Measurements from ENCODE around the gene MBNL1.
"Not testable (repeated sequence)": the region's sequence is repeated elsewhere in the genome, so short reads cannot be mapped to it uniquely, and the experiment has no call there.

Gene MBNL1

DNA sequence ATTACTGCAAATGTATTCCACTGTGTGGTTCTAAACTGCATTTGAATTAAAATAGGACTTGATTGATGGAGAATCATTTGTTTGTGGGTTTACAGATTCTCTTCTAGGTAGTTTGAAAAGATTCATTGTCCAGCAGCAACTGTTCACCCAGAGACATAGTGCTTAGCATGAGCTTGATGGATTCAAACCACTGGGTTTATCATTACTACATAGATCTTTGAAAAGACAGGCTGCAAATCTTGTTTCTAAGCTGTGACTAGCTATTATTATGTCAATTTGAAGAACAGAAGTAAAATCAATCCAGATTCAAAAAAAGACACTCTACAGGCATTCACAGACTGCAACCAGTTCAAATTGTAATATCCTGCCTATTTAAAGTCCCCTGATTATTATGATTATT is 49.8 kb downstream of the MBNL1 start:
- DNase-seq (ENCODE audit: low spot score): no peak
- FAIRE-seq: no peak

DNA sequence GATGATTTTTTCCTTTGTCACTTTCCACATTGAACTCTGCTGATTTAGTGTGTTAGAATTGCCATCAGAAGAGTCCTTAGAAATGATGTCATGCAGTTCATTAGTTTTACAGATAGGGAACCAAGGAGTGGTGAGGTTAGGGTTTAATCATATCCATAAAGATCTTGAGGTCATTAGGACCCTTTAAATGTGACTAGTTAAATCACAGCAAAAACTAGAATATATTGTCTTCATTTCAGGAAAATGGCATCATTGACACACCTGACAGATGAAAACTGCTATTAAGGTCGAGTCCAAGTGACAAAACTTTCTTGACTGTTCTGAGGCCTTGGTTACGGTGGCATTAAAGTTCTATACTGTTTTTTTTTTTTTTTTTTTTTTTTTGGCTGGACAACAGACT is 50.5 kb downstream of the MBNL1 start:
- FAIRE-seq (no peak), DNase-seq (ENCODE audit: low spot score) (no peak)

GRCh38 chr3:152319831-152320617 is 51.3 kb downstream of the MBNL1 start:
- no peak for FAIRE-seq
- DNase-seq (ENCODE audit: low spot score): no peak

DNA sequence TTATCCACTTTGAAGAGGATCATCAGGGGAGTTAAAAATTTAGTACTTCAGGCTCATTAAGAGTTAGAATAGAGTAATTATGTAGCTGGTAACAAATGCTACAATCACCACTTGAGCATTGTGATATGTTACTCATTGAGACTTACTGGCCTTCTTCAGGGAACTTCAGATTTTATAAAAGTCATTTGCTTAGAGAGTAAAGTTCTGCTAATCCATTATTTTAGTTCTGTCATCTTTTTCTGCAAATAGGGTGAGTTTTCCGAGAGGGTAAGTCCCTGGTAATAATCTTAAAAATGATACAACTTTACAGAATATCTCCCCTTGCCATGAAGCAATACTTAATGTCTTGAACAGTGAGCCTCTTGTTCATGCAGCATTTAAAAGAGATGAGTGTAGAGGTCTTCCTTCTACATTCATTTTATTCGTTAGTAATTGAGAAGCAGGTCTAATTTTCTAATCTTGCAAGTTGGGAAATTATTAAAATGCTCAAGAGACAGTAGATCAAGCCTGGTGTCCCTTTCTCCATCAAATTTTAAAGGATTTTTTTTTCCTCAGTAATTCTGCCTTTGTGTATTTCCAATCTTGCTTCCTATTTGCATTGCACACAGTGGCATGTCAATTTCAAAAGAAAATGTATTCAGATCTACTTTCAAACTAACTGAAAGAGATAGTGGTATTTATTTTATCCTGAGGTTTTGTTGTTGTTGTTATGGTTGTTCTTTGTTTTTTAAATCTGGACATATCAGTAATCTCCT is 52.6 kb downstream of the MBNL1 start:
- FAIRE-seq (no peak), DNase-seq (ENCODE audit: low spot score) (no peak)

- FAIRE-seq: no peak
- DNase-seq (ENCODE audit: low spot score): no peak
These were observed 53.2 kb downstream of the MBNL1 start for GRCh38 chr3:152321955-152322377.

DNA sequence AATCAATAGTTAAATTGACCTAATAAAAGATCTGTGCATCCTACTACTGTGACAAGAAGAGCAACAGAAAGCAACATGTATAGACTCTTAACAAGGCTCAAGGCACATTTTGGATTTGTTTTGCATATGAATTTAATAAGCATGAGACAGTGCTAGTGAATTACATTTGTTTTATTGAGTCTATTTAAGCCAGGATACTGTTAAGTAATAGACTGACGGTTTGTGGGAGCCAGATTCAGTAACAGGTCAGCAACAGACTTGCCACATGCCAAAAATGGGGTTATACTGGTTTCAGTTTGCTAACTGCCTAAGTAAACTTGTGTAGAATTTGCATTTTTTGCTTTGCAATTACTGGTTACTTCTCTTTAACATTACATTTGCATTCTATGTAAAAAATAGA is 54.0 kb downstream of the MBNL1 start:
- DNase-seq (ENCODE audit: low spot score) (no peak), FAIRE-seq (no peak)

GRCh38 chr3:152323834-152324233 is 55.1 kb downstream of the MBNL1 start:
- DNase-seq (ENCODE audit: low spot score) (no peak), FAIRE-seq (no peak)

- FAIRE-seq (no peak), DNase-seq (ENCODE audit: low spot score) (no peak)
These were observed 56.4 kb downstream of the MBNL1 start for GRCh38 chr3:152325136-152325535.

- FAIRE-seq (no peak), DNase-seq (ENCODE audit: low spot score) (no peak)
These were observed 58.5 kb downstream of the MBNL1 start for GRCh38 chr3:152327203-152327602.

DNA sequence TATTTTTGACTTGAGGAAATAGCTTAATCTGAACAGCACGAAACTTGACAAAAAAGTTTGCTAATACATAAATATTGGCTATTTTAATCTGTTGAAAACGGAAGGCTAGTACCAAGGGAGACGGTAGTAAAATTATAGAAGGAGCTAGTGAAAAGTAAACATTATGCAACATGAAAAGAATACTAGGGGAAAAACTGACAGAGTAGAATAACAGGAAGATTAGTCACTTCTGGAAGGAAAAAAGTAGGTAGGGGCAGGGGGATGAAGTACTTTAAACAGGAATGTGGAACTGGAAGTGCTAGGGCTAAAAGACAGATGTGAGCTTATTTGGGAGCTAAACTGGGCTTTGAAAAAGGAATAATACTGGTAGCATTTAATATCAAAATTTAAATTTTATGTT is 60.1 kb downstream of the MBNL1 start:
- no peak for FAIRE-seq
- DNase-seq (ENCODE audit: low spot score): peak; percentile 40

DNA sequence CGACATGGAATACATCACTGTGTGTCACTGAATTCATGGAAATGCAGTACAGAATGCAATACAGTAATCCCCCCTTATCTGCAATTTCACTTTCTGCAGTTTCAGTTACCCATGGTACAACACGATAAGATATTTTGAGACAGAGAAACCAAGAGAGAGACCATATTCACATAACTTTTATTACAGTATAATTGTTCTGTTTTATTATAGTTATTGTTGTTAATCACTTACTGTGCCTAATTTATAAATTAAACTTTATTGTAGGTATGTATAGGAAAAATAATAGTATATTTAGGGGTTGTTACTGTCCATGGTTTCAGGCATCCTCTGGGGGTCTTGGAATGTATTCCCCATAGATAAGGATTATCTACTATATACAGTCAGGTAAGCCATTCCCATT is 61.8 kb downstream of the MBNL1 start:
- FAIRE-seq (no peak), DNase-seq (ENCODE audit: low spot score) (no peak)

- no peak for DNase-seq (ENCODE audit: low spot score)
- FAIRE-seq: no peak
These were observed 62.4 kb downstream of the MBNL1 start for GRCh38 chr3:152331018-152331541.

DNA sequence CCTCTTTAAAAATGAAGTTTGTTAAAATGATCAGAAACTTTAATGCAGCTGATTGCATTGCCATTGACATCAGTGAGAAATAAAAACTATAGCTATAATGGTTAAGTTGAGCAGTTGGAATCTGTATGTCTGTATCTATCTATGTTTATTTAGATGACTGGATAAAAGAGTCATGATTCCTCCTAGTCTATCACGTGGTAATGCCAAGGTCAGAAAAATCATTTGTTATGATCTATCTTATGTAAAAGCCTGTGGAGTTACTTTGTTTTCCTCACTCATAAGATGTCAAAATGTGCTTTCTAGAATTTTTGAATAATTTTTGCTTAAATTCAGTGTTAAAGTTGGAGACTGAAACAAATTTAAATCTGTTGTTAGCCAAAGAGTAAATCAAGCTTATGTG is 63.3 kb downstream of the MBNL1 start:
- DNase-seq (ENCODE audit: low spot score) (no peak), FAIRE-seq (no peak)

- FAIRE-seq: no peak
These were observed 65.2 kb downstream of the MBNL1 start for GRCh38 chr3:152333928-152334327.

GRCh38 chr3:152334761-152335160 is 66.0 kb downstream of the MBNL1 start:
- DNase-seq (ENCODE audit: low spot score) (no peak), FAIRE-seq (no peak)

More at GRCh38 chr3:152333928-152334327, 65.2 kb downstream of the MBNL1 start:
- DNase-seq (ENCODE audit: low spot score): no peak

DNA sequence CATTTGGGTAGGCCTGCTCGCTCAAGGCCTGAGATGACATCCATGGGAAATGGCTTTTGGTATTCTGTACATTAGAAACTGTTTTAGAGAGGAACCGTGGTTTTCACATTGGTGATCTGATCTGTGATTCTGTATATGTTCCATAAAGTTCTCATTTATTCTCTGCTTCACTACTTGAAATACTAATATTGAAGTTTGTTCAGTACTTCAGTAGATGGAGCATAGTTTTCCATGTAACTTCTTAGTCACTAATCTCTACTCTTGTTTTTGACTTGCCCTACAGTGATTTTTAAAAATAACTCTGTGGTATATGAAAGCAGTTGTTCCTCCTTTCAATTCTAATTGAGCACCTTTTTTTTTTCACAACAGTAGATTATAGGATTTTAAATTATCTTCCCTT is 66.5 kb downstream of the MBNL1 start:
- FAIRE-seq: no peak
- DNase-seq (ENCODE audit: low spot score): no peak

DNA sequence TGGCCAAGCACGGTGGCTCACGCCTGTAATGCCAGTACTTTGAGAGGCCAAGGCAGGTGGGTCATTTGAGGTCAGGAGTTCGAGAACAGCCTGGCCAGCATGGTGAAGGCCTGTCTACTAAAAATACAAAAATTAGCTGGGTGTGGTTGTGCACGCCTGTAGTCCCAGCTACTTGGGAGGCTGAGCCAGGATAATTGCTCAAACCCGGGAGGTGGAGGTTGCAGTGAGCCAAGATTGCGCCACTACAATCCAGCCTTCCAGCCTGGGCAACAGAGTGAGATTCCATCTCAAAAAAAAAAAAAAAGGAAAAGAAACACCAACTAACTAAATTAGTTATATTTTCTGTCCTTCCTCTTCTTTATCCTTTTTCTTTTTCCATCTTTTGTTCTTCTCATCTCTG is 68.6 kb downstream of the MBNL1 start:
- not testable (repeated sequence) for DNase-seq (ENCODE audit: low spot score); FAIRE-seq

DNA sequence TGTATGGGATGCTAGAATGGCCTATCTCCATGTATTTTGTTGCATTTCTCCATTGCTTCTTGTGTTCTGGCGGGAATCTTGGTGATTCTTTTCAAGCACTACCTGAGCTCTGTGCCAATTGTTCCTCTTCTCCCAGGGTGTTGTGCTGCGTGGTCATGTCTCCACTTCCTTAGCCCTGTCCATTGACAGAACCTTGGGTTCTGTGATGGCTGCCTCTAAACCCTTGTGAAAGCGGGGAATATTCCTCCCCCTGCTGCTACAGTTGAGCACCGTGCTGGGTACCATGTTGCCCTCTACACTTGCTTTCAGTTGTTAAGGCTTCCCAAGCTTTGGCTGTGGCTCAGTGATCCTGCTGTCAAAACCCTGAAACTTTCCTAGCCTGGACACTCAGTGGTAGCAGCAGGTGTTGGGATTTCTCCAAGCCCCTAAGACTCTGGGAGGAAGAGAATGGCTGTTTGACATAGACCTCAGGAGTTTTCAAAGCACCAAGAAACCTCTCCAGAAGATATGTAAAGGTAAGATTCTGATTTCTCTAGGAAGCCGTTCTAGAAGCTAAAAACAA is 69.5 kb downstream of the MBNL1 start:
- no peak for DNase-seq (ENCODE audit: low spot score)
- no peak for FAIRE-seq

GRCh38 chr3:152339881-152340505 is 71.3 kb downstream of the MBNL1 start:
- FAIRE-seq (no peak), DNase-seq (ENCODE audit: low spot score) (no peak)

DNA sequence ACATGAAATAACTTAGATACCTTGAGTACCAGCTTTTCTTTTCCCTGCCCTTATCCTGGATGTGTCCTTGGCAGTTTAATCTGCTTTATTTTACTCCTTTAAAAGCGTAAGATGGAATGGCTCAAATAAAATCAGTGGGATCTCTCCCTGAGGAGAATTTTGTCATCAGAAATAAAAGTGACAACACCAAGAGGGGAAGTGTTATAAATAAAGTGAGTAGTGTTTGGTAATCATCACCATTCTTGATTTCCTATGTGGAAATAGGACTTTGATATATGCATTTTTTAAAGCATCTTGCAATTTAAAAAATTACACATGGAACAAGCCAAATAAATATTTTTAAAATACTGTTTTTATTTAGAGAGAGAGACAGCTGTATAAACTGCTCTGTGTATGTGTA is 76.5 kb downstream of the MBNL1 start:
- DNase-seq (ENCODE audit: low spot score): no peak
- FAIRE-seq: no peak

DNA sequence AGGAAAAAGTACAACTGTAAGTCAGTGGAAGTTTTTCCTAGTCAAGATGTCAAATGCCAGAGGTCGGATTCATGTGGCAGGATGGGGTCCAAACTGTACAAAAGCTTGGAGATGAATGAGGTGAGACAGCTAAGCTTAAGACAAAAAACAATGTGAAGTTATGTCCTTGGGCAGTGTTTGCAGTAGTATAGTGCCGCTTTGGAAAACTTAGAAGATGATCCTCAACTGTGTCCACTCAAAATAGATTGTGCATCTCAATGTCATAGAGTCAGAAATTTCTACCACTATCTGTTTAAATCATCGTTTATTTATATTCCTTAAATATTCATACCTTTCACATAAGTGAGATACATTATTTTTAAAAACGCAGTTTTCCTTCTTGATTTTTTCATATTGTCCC is 77.3 kb downstream of the MBNL1 start:
- DNase-seq (ENCODE audit: low spot score) (no peak), FAIRE-seq (no peak)

DNA sequence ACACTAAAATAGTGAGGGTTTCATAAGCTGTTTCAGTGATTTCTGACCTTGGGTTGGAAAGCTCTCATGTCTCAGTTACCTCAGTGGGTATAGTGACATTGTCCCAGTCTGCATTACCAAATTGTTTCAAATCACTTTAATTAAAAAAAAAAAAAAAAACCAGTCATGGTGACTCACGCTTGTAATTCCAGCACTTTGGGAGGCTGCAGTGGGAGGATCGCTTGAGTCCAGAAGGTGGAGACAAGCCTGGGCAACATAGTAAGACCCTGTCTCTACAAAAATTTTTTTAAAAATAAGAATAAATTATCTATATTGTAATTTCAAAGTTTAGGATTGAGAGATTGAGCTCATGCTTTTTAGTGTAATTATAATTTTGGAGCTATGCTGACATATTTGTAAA is 78.0 kb downstream of the MBNL1 start:
- DNase-seq (ENCODE audit: low spot score): no peak
- no peak for FAIRE-seq

All from urothelium cell line (cell line).